HepG2 (cell line): ENCODE results near the gene ZFPM1. TPM values are rescaled to one million over a fixed set of nuclear protein-coding genes. Genes with fewer than 3 reads are reported as not detected.

ENCODE experiments used
- ATAC-seq: fragments of 200-7000 bp; cut with Tn5 transposase; 3 replicates; pipeline ENCODE4 v1.9.1; 2020; ENCODE audit warnings: mild to moderate bottlenecking, moderate library complexity
- BruUV-seq: library from RNA; stranded (reverse); fragments of 400-500 nt; replicated peaks from 2 replicates; lab custom pipeline; 2021; lab: Mats Ljungman, UMichigan
- CTCF ChIA-PET: fragments of 300-600 bp; formaldehyde crosslinking; extraction: SDS; loops from one replicate; lab custom pipeline; 2021; ENCODE audit warnings: low total read pairs, inconsistent platforms, low intra/inter-chr PET ratio; lab: Yijun Ruan, JAX
- POLR2A ChIA-PET: fragments of 350-600 bp; sonication (Branson Sonifier 250); formaldehyde crosslinking; loops from one replicate; lab custom pipeline; 2020; ENCODE audit warnings: antibody characterized with exemption, inconsistent platforms; lab: Yijun Ruan, JAX
- DNase-seq: peaks from one replicate; pipeline ENCODE4 v3.0.0-alpha.2; 2015; ENCODE audit warnings: low spot score
- FAIRE-seq: peaks from 3 replicates; lab custom pipeline; 2011; peaks lifted over from hg19 to GRCh38; lab: Jason Lieb, UNC
- H2AFZ ChIP-seq: one replicate; pipeline ENCODE4 v1.6.1; 2011; ENCODE audit warnings: low read length, inconsistent platforms
- H3K27ac ChIP-seq: fragments of 300-600 bp; 3 replicates; pipeline ENCODE4 v1.8.0; 2011; ENCODE audit warnings: mixed run types, mild to moderate bottlenecking, mixed read lengths, low read length, inconsistent platforms; ENCODE audit not compliant: insufficient read depth; ENCODE audit errors: extremely low read length
- H3K27me3 ChIP-seq, 2 experiments: fragments of 200-600 bp in 1 of 2; 2 replicates in 1 of 2; 3 replicates in 1 of 2; pipeline versions ENCODE4 v1.6.0 to v1.8.0; 2011; ENCODE audit warnings: low read length in 2 of 2, mild to moderate bottlenecking in 2 of 2, moderate library complexity in 2 of 2, inconsistent platforms in 1 of 2; ENCODE audit not compliant: insufficient read depth in 2 of 2, control insufficient read depth in 1 of 2
- H3K36me3 ChIP-seq, 2 experiments: fragments of 200-600 bp in 1 of 2; replicated peaks in 1 of 2; 2 replicates in 1 of 2; 3 replicates in 1 of 2; pipeline versions ENCODE4 v1.5.1 to v1.8.0; 2011; ENCODE audit warnings: low read length in 2 of 2, inconsistent platforms in 1 of 2; ENCODE audit not compliant: insufficient read depth in 2 of 2, control insufficient read depth in 1 of 2
- H3K4me1 ChIP-seq: 2 replicates; pipeline ENCODE4 v1.5.1; 2012; ENCODE audit warnings: low read length, inconsistent platforms; ENCODE audit not compliant: insufficient read depth
- H3K4me2 ChIP-seq: 2 replicates; pipeline ENCODE4 v1.6.0; 2011; ENCODE audit warnings: low read depth, low read length, inconsistent platforms
- H3K4me3 ChIP-seq, 3 experiments: fragments of 200-600 bp in 1 of 3; sonication (generic), shearing (Covaris generic) in 1 of 3; replicated peaks in 1 of 3; 2 replicates each; pipeline ENCODE4 v1.5.1; 2011 to 2016; ENCODE audit warnings: low read length in 3 of 3, inconsistent platforms in 2 of 3, low read depth in 2 of 3, mild to moderate bottlenecking in 2 of 3, control low read depth in 1 of 3, mixed read lengths in 1 of 3; ENCODE audit not compliant: insufficient read depth in 1 of 3
- H3K79me2 ChIP-seq: one replicate; pipeline ENCODE4 v1.6.1; 2011; ENCODE audit warnings: low read length, inconsistent platforms; ENCODE audit not compliant: insufficient read depth
- H3K9ac ChIP-seq: 2 replicates; pipeline ENCODE4 v1.6.0; 2011; ENCODE audit warnings: mild to moderate bottlenecking, low read depth, low read length, inconsistent platforms; ENCODE audit not compliant: insufficient read depth
- H3K9me3 ChIP-seq: 2 replicates; pipeline ENCODE4 v1.5.1; 2012; ENCODE audit warnings: mild to moderate bottlenecking, low read length
- H4K20me1 ChIP-seq: 2 replicates; pipeline ENCODE4 v1.6.0; 2011; ENCODE audit warnings: inconsistent platforms, mild to moderate bottlenecking, low read length, moderate library complexity; ENCODE audit not compliant: insufficient read depth
- ETV5 ChIP-seq: IDR thresholded peaks from 2 replicates; pipeline ENCODE4 v1.6.1; 2018; ENCODE audit warnings: missing biosample characterization, missing genetic modification reagents, inconsistent platforms, borderline replicate concordance
- FOSL1 ChIP-seq: sonication (generic); formaldehyde crosslinking; IDR thresholded peaks from 2 replicates; pipeline ENCODE4 v1.9.0; 2021; ENCODE audit warnings: missing genetic modification reagents, borderline replicate concordance
- GLMP ChIP-seq: sonication (generic); formaldehyde crosslinking; IDR thresholded peaks from 2 replicates; pipeline ENCODE4 v1.9.0; 2021; ENCODE audit warnings: missing genetic modification reagents, mild to moderate bottlenecking, borderline replicate concordance
- HMGXB3 ChIP-seq: sonication (generic); formaldehyde crosslinking; IDR thresholded peaks from 2 replicates; pipeline ENCODE4 v1.4.0; 2020; ENCODE audit warnings: missing genetic modification reagents, borderline replicate concordance
- KAT7 ChIP-seq: IDR thresholded peaks from 2 replicates; pipeline ENCODE4 v1.6.1; 2018; ENCODE audit warnings: borderline replicate concordance, missing compliant biosample characterization
- ZNF234 ChIP-seq: sonication (generic); formaldehyde crosslinking; conservative IDR thresholded peaks from 2 replicates; pipeline ENCODE4 v1.5.1; 2020; ENCODE audit warnings: mild to moderate bottlenecking, missing genetic modification reagents
- ZNF280B ChIP-seq: sonication (generic); formaldehyde crosslinking; IDR thresholded peaks from 2 replicates; pipeline ENCODE4 v1.5.0; 2020; ENCODE audit warnings: missing genetic modification reagents, mild to moderate bottlenecking, borderline replicate concordance
- ZNF543 ChIP-seq: sonication (generic); formaldehyde crosslinking; IDR thresholded peaks from 2 replicates; pipeline ENCODE4 v1.4.0; 2020; ENCODE audit warnings: mild to moderate bottlenecking, missing genetic modification reagents
- ZNF574 ChIP-seq: sonication (generic); formaldehyde crosslinking; IDR thresholded peaks from 2 replicates; pipeline ENCODE4 v1.4.0; 2020; ENCODE audit warnings: missing genetic modification reagents
- ZNF75D ChIP-seq: sonication (generic); formaldehyde crosslinking; IDR thresholded peaks from 2 replicates; pipeline ENCODE4 v1.8.1; 2023; ENCODE audit warnings: missing genetic modification reagents, mild to moderate bottlenecking, borderline replicate concordance
- ZSCAN31 ChIP-seq: sonication (generic); formaldehyde crosslinking; IDR thresholded peaks from 2 replicates; pipeline ENCODE4 v1.5.0; 2020; ENCODE audit warnings: low read depth, mild to moderate bottlenecking, missing genetic modification reagents
- WGBS: methylation state at CpG from one replicate; pipeline ENCODE4 v1.1.6; 2017; ENCODE audit warnings: low lambda C conversion rate; 5-methylcytosine and 5-hydroxymethylcytosine counted together
- in situ Hi-C: cut with HindIII; loops from 2 replicates; pipeline ENCODE4 v1.10.0; 2017; ENCODE audit warnings: low pct_unique_long_range_greater_than_20kb; ENCODE audit not compliant: extremely low pct_ligation_motif_present
- intact Hi-C: fragments of 100-400 bp; cut with micrococcal nuclease; formaldehyde crosslinking; loops from one replicate; pipeline ENCODE4 v1.10.0; 2022; ENCODE audit not compliant: unreplicated experiment
- polyA plus RNA-seq, 8 experiments: library from polyadenylated mRNA; depleted of rRNA in 3 of 8; stranded (reverse) in 7 of 8; unstranded in 1 of 8; fragments of >200 nt; fragmentation: Illumina TruSeq in 4 of 8; extraction: Trizol in 4 of 8; gene quantifications; 2 replicates each; pipeline versions ENCODE4 v1.2.1 to v1.2.3, GENCODE V29; 2011 to 2016; ENCODE audit warnings: low read depth in 4 of 8, missing spikeins in 1 of 8, mixed read lengths in 1 of 8; ENCODE audit not compliant: insufficient read depth in 1 of 8
- total RNA-seq, 5 experiments: library from RNA; depleted of rRNA; stranded (reverse); fragments of >200 nt; fragmentation: Illumina TruSeq; extraction: Trizol; gene quantifications; 2 replicates each; pipeline ENCODE4 v1.2.3, GENCODE V29; 2016; ENCODE audit warnings: low read depth in 1 of 5

ZFPM1 gene
- total and polyA plus RNA-seq, 2 of the 13 experiments (the other 11 are each of a cell fraction or from before 2014, with no cell fraction given), result 1.3 to 3.8 TPM

- TF ChIP-seq ZNF574 (CRISPR knock-in tag), result peak; percentile 3; the same call in 1 of the 2 replicates
- TF ChIP-seq, all 625 proteins: peak for 81
Observed at GRCh38 chr16:88505405-88506082, 52.5 kb downstream of the ZFPM1 start (continued).

GRCh38 chr16:88506723-88507122, 53.6 kb downstream of the ZFPM1 start:
- intact Hi-C loops (loop anchor here (5.0 kb wide), 1 partner anchor 49 kb away; no protein-coding TSS in a partner anchor), in situ Hi-C loops (loop anchor here (10.0 kb wide), 1 partner anchor 52 kb away; the partner anchor contains the start of gene ZFPM1)
- H3K9me3 ChIP-seq, result no peaks in the 10 kb centered on the region
- H2AFZ ChIP-seq, result no peak overlapping the region
- H4K20me1 ChIP-seq, result no peaks in the 10 kb centered on the region
- POLR2A ChIA-PET, result interaction anchor here (8.4 kb wide), 1 partner anchor 15 kb away, joined by 370 read pairs; no protein-coding TSS in a partner anchor
- CTCF ChIA-PET, result interaction anchor here (1.1 kb wide), 1 partner anchor 64 kb away, joined by 3 read pairs; no protein-coding TSS in a partner anchor
- H3K27ac ChIP-seq, result no peak overlapping the region
- H3K4me2 ChIP-seq, result no peak overlapping the region
- no peaks in the 10 kb centered on the region for H3K27me3 ChIP-seq
- no peak for FAIRE-seq
- peaks cover 4 to 5% of the 10 kb centered on the region in 2 experiments; a peak in 1 of 5 replicates for H3K36me3 ChIP-seq
- peaks cover 76% of the 10 kb centered on the region for H3K4me1 ChIP-seq
- no peak for DNase-seq
- WGBS, result 98% methylated on average over 21 of the region's 21 CpGs
- BruUV-seq, result no TSS peak
- H3K9ac ChIP-seq, result no peak overlapping the region
- H3K4me3 ChIP-seq, result no peak overlapping the region
- ATAC-seq, result no peak
- H3K79me2 ChIP-seq, result no peaks in the 10 kb centered on the region
- TF ChIP-seq ZNF234 (CRISPR knock-in tag) (no peak), ETV5 (no peak), KAT7 (no peak), ZNF280B (CRISPR knock-in tag) (no peak), FOSL1 (no peak), HMGXB3 (CRISPR knock-in tag) (no peak), ZNF543 (no peak), ZNF75D (CRISPR knock-in tag) (no peak), GLMP (no peak), ZSCAN31 (CRISPR knock-in tag) (no peak)
